Skeletal muscle satellite cell (primary cell): ENCODE data around the gene BICC1.
A peak's percentile ranks its signal among the peaks of the same experiment; 100 is the strongest.
"Not testable (repeated sequence)": the region's sequence is repeated elsewhere in the genome, so short reads cannot be mapped to it uniquely, and the experiment has no call there.

Experiments used
- H3K27me3 ChIP-seq: 2 replicates; pipeline ENCODE4 v1.7.0; 2013; ENCODE audit warnings: low read length; ENCODE audit not compliant: control insufficient read depth, insufficient read depth
- H3K36me3 ChIP-seq: 2 replicates; pipeline ENCODE4 v1.7.0; 2013; ENCODE audit warnings: mild to moderate bottlenecking, control low read depth, low read length; ENCODE audit not compliant: insufficient read depth
- H3K4me1 ChIP-seq: 2 replicates; pipeline ENCODE4 v1.7.0; 2013; ENCODE audit warnings: low read length; ENCODE audit not compliant: control insufficient read depth, insufficient read depth
- H3K4me2 ChIP-seq: 2 replicates; pipeline ENCODE4 v1.7.0; 2013; ENCODE audit warnings: mild to moderate bottlenecking, low read length
- H3K4me3 ChIP-seq: 2 replicates; pipeline ENCODE4 v1.7.0; 2013; ENCODE audit warnings: low read length
- H3K9ac ChIP-seq: 2 replicates; pipeline ENCODE4 v1.7.0; 2013; ENCODE audit warnings: mild to moderate bottlenecking, low read depth, low read length, moderate library complexity
- H3K9me3 ChIP-seq: replicated peaks from 2 replicates; pipeline ENCODE4 v1.7.0; 2013; ENCODE audit warnings: mild to moderate bottlenecking, control low read depth, low read length

The BICC1 gene

GRCh38 chr10:58840840-58841435 lies 328.3 kb downstream of the BICC1 start:
- Histone ChIP-seq H3K36me3 (no peaks in the 10 kb centered on the region), H3K27me3 (no peaks in the 10 kb centered on the region), H3K9ac (no peak overlapping the region), H3K4me2 (no peak overlapping the region), H3K4me3 (no peak overlapping the region), H3K9me3 (no peaks in the 10 kb centered on the region), H3K4me1 (peaks cover 9% of the 10 kb centered on the region)

DNA sequence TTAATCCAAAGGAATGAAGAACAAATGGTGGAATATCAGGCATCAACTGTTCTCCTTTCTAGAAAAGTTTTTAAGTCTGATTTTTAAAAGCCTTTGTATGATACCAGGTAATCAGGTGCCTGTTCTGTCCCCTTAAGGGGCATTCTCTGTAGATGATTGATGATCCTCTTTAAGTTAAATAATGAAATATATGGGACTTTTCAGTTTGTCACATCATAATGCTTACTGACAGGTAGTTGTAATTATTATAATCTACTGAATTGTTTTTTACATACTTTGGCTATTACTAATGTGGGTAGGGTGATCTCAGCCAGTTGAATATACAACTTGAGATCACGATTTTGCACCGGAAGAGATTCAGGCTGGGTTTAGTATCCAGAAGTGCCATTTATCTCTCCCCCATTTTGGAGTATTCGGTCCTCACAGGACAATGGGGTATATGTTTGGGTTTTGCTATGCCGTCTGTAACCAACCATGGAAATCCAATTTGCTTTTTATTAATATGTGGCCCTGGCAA lies 330.2 kb downstream of the BICC1 start:
- no peak overlapping the region for H3K9ac ChIP-seq
- H3K9me3 ChIP-seq: no peaks in the 10 kb centered on the region
- no peak overlapping the region for H3K4me2 ChIP-seq

GRCh38 chr10:58843760-58844159 lies 331.1 kb downstream of the BICC1 start:
- H3K4me1 ChIP-seq: peaks cover 3% of the 10 kb centered on the region
- H3K4me3 ChIP-seq: no peak overlapping the region
- no peaks in the 10 kb centered on the region for H3K36me3 ChIP-seq
- H3K27me3 ChIP-seq: no peaks in the 10 kb centered on the region
- no peak overlapping the region for H3K9ac ChIP-seq
- no peaks in the 10 kb centered on the region for H3K9me3 ChIP-seq
- H3K4me2 ChIP-seq: no peak overlapping the region

More for the DNA sequence above, 330.2 kb downstream of the BICC1 start:
- no peak overlapping the region for H3K4me3 ChIP-seq
- H3K36me3 ChIP-seq: no peaks in the 10 kb centered on the region
- no peaks in the 10 kb centered on the region for H3K27me3 ChIP-seq
- peaks cover 3% of the 10 kb centered on the region for H3K4me1 ChIP-seq

DNA sequence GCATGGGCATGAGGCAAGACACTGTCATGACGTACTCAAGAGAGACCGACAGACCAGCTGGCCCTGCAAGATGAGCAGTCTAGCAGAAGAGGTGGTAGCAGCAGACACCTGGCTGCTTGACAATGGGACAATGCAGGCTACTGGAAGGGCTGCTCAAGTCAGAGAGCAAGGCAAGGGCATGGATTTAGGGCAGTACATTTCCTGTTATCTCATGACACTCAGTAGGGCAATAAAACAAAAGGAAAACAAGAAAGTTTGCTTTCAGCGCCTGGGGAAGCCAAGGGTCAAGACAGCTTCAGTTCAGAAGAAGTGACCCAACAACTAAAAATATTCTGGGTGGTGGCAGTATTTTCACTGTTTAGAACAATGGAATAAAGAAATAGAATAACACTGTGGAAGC lies 332.0 kb downstream of the BICC1 start:
- H3K4me2 ChIP-seq: no peak overlapping the region
- no peaks in the 10 kb centered on the region for H3K9me3 ChIP-seq
- H3K4me1 ChIP-seq: peaks cover 3% of the 10 kb centered on the region
- H3K9ac ChIP-seq: no peak overlapping the region
- no peaks in the 10 kb centered on the region for H3K36me3 ChIP-seq
- no peak overlapping the region for H3K4me3 ChIP-seq
- no peaks in the 10 kb centered on the region for H3K27me3 ChIP-seq

- Histone ChIP-seq H3K4me1 (peaks cover 9% of the 10 kb centered on the region), H3K9ac (no peak overlapping the region), H3K4me3 (no peak overlapping the region), H3K4me2 (no peak overlapping the region), H3K9me3 (no peaks in the 10 kb centered on the region), H3K27me3 (no peaks in the 10 kb centered on the region), H3K36me3 (no peaks in the 10 kb centered on the region)
Observed at GRCh38 chr10:58846856-58847255, 334.2 kb downstream of the BICC1 start.

DNA sequence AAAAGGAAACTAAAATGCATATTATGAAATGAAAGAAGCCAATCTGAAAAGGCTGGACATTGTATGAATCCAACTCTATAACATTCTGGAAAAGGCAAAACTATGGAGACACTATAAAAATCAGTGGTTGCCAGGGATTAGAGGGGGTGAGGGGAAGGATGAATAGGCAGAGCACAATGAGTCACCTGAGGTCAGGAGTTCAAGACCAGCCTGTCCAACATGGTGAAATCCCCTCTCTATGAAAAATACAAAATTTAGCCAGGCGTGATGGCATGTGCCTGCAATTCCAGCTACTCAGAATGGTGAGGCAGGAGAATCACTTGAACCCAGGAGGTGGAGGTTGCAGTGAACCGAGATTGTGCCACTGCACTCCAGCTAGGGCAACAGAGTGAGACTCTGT lies 338.9 kb downstream of the BICC1 start:
- H3K4me1 ChIP-seq: peaks cover 39% of the 10 kb centered on the region
- H3K27me3 ChIP-seq: no peaks in the 10 kb centered on the region
- H3K9ac ChIP-seq: no peak overlapping the region
- no peak overlapping the region for H3K4me3 ChIP-seq
- no peak overlapping the region for H3K4me2 ChIP-seq
- no peaks in the 10 kb centered on the region for H3K9me3 ChIP-seq
- no peaks in the 10 kb centered on the region for H3K36me3 ChIP-seq

DNA sequence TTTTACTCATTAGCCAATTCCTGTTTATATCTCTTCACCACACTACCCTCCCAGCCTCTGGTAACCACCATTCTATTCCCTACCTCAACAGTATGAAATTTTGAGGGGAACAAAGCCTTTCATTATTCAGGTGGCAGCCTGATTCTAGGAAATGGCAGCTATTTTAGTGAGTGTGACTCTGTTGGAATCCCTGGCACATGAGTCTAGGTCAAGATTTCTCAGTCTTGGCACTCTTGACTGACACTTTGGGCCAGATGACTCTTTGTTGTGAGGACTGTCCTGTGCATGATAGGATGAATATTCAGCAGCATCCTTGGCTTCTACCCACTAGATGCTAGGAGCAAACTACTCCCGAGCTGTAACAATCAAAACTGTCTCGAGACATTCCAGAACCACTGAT lies 341.0 kb downstream of the BICC1 start:
- H3K9me3 ChIP-seq: no peaks in the 10 kb centered on the region
- H3K9ac ChIP-seq: peak overlapping the region; percentile 8
- H3K4me2 ChIP-seq: no peak overlapping the region
- peaks cover 48% of the 10 kb centered on the region for H3K4me1 ChIP-seq
- H3K36me3 ChIP-seq: no peaks in the 10 kb centered on the region
- no peaks in the 10 kb centered on the region for H3K27me3 ChIP-seq
- H3K4me3 ChIP-seq: no peak overlapping the region

GRCh38 chr10:58854811-58855210 lies 342.1 kb downstream of the BICC1 start:
- Histone ChIP-seq H3K4me3 (no peak overlapping the region), H3K9ac (no peak overlapping the region), H3K27me3 (no peaks in the 10 kb centered on the region), H3K36me3 (no peaks in the 10 kb centered on the region), H3K4me2 (no peak overlapping the region), H3K4me1 (peaks cover 57% of the 10 kb centered on the region), H3K9me3 (no peaks in the 10 kb centered on the region)

- no peaks in the 10 kb centered on the region for H3K9me3 ChIP-seq
Observed at GRCh38 chr10:58856508-58857240, 344.0 kb downstream of the BICC1 start.

GRCh38 chr10:58857251-58857805 lies 344.7 kb downstream of the BICC1 start:
- Histone ChIP-seq H3K4me2 (peak overlapping the region; percentile 79), H3K36me3 (no peaks in the 10 kb centered on the region), H3K9me3 (no peaks in the 10 kb centered on the region), H3K27me3 (no peaks in the 10 kb centered on the region), H3K4me1 (peaks cover 54% of the 10 kb centered on the region), H3K9ac (peak overlapping the region; percentile 82), H3K4me3 (peak overlapping the region; percentile 54)

More at GRCh38 chr10:58856508-58857240, 344.0 kb downstream of the BICC1 start:
- no peaks in the 10 kb centered on the region for H3K36me3 ChIP-seq
- H3K4me2 ChIP-seq: peak overlapping the region; percentile 79
- H3K4me1 ChIP-seq: peaks cover 59% of the 10 kb centered on the region
- peak overlapping the region; percentile 82 for H3K9ac ChIP-seq
- H3K27me3 ChIP-seq: no peaks in the 10 kb centered on the region
- H3K4me3 ChIP-seq: peak overlapping the region; percentile 54

- not testable (repeated sequence) for H3K9me3 ChIP-seq, H3K36me3 ChIP-seq, H3K4me2 ChIP-seq, H3K9ac ChIP-seq, H3K27me3 ChIP-seq, H3K4me3 ChIP-seq
- peaks cover 51% of the 10 kb centered on the region for H3K4me1 ChIP-seq
Observed at GRCh38 chr10:58858123-58858522, 345.5 kb downstream of the BICC1 start.
